Ishikawa (cell line): ENCODE results near the gene ACAA2.

Experiments used
- CEBPB ChIP-seq: IDR thresholded peaks from 2 replicates; pipeline ENCODE4 v1.6.1; 2012
- RAD21 ChIP-seq: IDR thresholded peaks from 2 replicates; pipeline ENCODE4 v1.6.1; 2012; ENCODE audit warnings: low read depth
- TEAD4 ChIP-seq: IDR thresholded peaks from 2 replicates; pipeline ENCODE4 v1.6.1; 2012
- TF ChIP-seq, protein P1 (sequence below): IDR thresholded peaks from 2 replicates; pipeline ENCODE4 v1.6.1; 2012

DNA sequence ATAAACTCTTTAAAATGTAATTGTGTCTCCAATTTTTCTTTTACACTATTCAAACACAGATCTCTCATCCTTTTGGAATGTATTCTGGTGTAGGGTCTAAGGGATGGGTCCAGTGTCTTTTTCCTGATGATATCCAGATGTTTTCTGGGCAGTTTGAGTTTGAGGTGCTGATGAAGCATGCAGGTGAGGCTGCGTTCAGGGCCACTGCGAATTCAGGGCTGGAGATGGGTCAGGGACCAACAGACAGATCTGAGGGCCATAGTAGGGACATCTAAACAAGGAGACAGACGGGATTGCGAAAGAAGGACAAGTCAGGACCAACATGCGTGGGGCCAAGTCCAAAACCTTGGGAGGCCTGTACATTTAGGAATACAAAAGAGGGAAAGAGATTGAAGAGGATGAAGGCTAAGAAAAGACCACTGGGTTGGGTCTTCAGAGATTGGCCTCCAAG lies 70.2 kb downstream of the ACAA2 start:
- TF ChIP-seq TEAD4 (no peak), RAD21 (no peak), CEBPB (no peak)
- TF ChIP-seq, protein P1, sequence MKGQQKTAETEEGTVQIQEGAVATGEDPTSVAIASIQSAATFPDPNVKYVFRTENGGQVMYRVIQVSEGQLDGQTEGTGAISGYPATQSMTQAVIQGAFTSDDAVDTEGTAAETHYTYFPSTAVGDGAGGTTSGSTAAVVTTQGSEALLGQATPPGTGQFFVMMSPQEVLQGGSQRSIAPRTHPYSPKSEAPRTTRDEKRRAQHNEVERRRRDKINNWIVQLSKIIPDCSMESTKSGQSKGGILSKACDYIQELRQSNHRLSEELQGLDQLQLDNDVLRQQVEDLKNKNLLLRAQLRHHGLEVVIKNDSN: no peak
